ENCODE results near the gene DEPDC1.
"Not testable (repeated sequence)": the region's sequence is repeated elsewhere in the genome, so short reads cannot be mapped to it uniquely, and the experiment has no call there.

DNA sequence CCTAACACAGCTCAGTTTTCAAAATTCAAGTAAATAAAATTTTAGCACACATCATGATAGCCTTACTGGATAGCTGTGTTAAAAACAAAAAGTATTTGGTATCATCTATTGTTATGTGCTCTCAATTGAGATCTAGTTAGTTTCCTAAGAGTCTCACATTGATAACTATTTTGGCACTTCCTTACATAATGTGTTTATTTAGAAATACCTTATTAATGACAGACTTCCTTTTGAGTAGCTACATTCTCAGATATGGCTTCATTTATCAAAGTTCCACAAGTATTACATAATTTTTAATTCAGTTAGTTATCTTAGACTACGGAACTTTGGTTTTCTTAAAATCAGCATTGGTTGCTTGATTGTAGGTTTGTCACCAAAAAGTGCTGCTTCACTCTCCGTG lies 20.3 kb downstream of the DEPDC1 start:
- not testable (repeated sequence) for TF ChIP-seq RAD21 (IDR thresholded peaks at IDR 0.05; ENCODE audit: low read depth); CTCF (IDR thresholded peaks at IDR 0.05 in 2 of 3, conservative IDR thresholded peaks at IDR 0.05 in 1 of 3; ENCODE audit: borderline replicate concordance in 1 of 3, insufficient read depth in 1 of 3, low read depth in 2 of 3, low read length in 2 of 3); CBX3 (IDR thresholded peaks at IDR 0.05; ENCODE audit: low read depth); POLR2AphosphoS5 (IDR thresholded peaks at IDR 0.05; ENCODE audit: low read depth, low read length); SP1 (IDR thresholded peaks at IDR 0.05; ENCODE audit: low read depth); EZH2 (IDR thresholded peaks at IDR 0.05); POLR2A (IDR thresholded peaks at IDR 0.05; ENCODE audit: borderline replicate concordance, extremely low read depth, insufficient read depth, insufficient read length); EZH2phosphoT487 (IDR thresholded peaks at IDR 0.05; ENCODE audit: borderline replicate concordance); ZNF274 (IDR thresholded peaks at IDR 0.05; ENCODE audit: low read depth, low read length); SIN3A (IDR thresholded peaks at IDR 0.05; ENCODE audit: low read depth); JUND (IDR thresholded peaks at IDR 0.05); EGR1 (IDR thresholded peaks at IDR 0.05; ENCODE audit: low read depth); ZBTB33 (IDR thresholded peaks at IDR 0.05; ENCODE audit: extremely low read depth, insufficient replicate concordance, low read length); ZFX (IDR thresholded peaks at IDR 0.05)

All from HCT116 (cell line).